Measurements from ENCODE around the gene CT47C1. TPM values are rescaled to one million over a fixed set of nuclear protein-coding genes. Genes with fewer than 3 reads are reported as not detected.

Gene CT47C1
- not detected in 2 replicates for total RNA-seq

GRCh38 chrX:119072744-119073143 lies at the start of gene CT47C1:
TSS of gene CT47C1 (plus strand) at chrX:119072993. CDS start at chrX:119073226, 233 bp downstream.

Other genes starting within 250 kb of the CT47C1 start
- gene ZCCHC12, start 249.2 kb upstream of the CT47C1 start, total RNA-seq, result under 0.01 and 0.12 TPM in 2 replicates
- gene LONRF3, start 98.4 kb upstream of the CT47C1 start, total RNA-seq, result 0.44 and 1.00 TPM in 2 replicates
- gene KIAA1210, start 54.8 kb downstream of the CT47C1 start, total RNA-seq, result under 0.01 TPM in 1 of 2 replicates, not detected in the other
- gene PGRMC1, start 163.3 kb downstream of the CT47C1 start, total RNA-seq, result 215 and 326 TPM in 2 replicates